HG02885 (cell line): Measurements from ENCODE around the gene OR10H2.
"Not testable (repeated sequence)": the region's sequence is repeated elsewhere in the genome, so short reads cannot be mapped to it uniquely, and the experiment has no call there.

ENCODE experiments used
- ATAC-seq: cut with Tn5 transposase; IDR thresholded peaks from one replicate; pipeline ENCODE4 v1.9.1; 2021; ENCODE audit warnings: mild to moderate bottlenecking; ENCODE audit not compliant: unreplicated experiment, poor library complexity

OR10H2 gene

DNA sequence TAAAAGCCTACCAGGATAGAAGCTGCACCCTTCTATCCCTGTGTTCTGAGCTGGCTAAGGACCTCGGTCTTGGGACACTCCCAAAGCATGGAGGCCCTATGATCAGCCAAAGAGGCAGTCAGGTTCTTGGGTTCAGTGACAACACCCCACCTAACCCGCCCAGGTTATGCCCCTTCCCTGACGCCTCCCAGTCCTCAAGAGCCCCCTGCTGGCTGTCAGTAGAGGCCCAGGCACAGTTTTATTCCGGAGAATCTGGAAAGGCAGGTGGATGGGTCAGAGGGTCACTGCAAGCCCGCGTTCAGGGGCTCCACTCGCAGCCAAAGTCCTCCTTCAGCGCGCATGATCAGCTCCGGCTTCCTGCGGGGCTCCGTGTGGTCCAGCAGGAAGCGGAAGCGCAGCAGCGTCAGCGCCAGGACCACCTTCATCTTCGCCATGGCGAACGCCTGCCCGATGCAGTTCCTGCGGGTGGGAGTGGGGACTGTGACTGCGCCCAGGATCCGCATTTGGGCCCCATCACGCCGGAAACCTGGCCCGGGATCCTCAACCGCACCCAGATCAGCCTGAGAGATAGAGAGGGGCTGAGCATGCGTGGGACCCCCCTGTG lies 32.2 kb downstream of the OR10H2 start:
- no peak for ATAC-seq

DNA sequence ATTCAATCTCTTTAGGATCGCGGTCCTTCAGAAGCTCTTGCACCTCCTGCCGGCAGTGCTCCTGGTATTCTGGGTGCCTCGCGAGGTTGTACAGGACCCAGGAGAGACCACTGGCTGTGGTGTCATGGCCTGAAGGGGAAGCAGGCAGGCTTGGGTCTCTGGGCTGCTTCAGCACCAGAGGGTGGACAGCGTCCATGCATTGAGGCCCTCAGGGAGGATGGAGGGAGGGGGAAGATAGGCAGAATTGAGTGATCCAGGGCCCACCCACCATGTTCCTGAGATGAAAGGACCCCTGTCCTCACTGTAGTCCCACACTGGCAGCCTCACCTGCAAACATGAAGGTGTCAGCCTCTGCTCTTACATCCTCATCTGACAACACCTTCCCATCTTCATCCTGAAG lies 41.8 kb downstream of the OR10H2 start:
- ATAC-seq: no peak

DNA sequence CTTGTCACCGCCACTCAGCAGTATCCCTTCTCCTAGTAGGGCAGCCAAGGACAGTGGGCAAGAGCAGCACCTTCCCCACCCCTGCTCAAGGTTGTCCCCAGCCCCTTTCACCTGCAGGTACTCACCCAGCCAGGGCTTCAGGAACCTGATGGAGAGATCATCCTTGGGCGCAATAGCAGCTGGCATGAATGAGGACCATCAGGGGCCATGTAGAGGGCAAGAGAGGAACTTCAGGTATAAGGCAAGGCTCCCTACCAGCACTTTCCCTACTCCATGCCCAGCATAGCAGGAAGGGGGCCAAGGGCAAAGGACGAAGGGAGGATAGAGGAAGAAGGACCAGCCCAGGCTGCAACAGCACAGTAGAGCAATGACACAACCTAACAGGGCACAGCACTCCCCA lies 46.3 kb downstream of the OR10H2 start:
- ATAC-seq: not testable (repeated sequence)

DNA sequence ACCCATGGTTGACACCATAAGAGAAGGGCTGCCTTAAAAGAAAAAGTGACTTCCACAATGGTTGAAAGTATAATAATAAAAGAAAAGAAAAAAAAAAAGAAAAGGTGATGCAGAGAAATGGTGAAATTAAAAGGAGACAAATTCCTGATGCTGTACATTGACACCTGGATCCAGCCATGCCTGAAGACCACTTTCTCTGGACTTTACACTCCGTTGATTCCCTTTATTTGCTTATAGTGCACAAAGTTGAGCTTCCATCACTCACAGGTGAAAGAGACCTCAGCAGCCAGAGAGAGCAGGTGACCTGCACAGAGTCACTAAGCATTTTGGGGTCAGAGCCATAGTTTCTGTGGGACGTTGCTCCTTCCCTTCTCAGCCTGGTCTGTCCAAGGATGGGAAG lies 47.4 kb downstream of the OR10H2 start:
- ATAC-seq: no peak

DNA sequence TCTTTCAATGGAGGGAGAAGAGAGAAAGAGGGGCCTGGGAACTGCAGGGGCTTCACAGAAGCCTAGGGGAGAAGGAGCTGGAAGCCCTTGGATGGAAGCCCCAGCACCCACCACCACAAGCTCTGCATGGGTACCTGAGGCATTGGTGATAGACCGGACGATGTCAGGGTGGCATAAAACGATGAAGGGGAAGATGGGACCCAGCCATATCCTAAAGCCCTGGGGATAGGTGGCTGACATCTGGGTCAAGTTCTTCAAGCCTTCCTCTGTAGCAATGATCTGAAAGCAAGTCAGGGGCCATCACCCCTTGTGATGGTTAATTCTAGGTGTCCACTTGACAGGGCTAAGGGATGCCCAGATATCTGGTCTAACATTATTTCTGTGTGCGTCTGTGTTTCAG lies 48.4 kb downstream of the OR10H2 start:
- ATAC-seq: no peak

DNA sequence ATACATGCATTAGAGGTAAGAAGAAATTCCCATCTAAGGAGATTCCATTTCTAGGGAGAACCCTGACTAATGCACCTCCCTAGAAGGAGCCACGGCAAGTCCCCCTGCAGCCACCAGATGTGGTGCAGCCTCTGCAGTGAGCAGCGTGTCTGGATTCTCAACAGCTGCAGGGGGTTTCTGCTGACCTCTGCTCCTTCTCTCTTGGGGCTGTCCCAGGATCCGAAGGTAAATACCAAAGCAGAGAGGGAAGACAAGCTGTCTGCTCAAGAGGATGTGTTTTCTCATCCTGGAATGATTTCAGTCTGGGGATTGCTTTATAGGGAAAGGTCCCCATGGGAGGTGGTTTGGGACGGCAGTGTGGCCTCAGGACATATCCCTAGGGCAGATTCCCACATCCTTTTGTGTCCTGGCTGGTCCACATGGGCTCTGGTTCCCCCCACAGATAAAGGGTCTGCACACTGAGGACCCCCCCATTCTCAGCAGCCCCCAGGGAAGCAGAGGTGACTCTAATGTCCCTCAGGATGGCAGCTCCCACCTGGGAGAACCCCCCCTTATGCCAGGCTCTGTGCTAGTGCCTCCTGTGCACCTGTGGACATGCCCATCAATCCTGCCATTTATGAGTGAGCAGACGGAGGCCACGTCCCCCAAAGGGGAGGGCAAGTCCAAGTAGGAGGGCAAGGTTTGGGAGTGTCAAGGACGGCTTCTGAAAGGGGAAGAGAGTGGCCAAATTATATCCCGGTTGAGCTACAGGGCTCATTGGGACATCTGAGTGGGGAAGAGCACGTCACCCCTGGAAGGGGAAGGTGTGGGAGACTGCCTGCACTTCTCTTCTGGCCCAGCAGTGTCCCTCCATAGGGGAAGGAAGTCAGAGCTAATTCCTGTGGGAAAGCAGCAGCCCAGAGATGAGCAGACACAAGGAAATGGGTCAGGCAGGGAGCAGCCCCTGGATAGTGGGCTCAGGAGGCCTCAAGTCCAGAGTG lies 49.5 kb downstream of the OR10H2 start:
- no peak for ATAC-seq
